ENCODE results near the gene FUS.
"Not testable (repeated sequence)": the region's sequence is repeated elsewhere in the genome, so short reads cannot be mapped to it uniquely, and the experiment has no call there.

Gene FUS

DNA sequence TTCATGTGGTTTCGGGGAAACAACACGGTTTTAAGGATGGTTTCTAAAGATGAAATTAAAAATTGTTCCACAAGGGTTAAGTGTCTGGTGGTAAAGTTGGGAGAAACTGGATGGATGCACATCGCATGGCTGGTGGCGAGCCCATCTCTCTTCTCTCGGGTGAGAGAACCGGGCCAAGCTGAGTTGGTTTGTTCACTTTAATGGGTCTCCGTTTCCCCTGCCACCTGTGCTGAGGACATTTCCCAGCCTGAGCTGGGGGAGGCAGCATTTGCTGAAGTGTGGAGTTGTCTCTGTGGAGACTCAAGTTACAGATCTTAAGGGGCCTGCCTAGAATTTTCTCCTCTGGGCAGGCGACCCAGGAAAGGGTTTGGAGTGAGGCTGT, 7.9 kb downstream of the FUS start:
- no peak for DNase-seq

- no peak for DNase-seq
These were observed 8.8 kb downstream of the FUS start for GRCh38 chr16:31188450-31189411.

DNA sequence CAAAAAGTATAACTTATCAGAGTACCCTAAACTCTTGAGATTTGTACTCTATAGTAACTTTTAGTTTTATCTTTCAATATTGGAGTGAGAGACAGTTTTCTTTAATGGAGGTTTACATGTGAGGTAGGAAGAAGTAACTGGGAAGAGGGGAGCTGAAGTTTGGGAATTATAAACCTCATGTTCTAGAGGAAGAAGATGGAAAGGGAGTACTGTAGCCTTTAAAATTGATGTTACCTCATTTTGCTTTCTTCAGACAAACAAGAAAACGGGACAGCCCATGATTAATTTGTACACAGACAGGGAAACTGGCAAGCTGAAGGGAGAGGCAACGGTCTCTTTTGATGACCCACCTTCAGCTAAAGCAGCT, 9.5 kb downstream of the FUS start:
- DNase-seq: no peak

DNA sequence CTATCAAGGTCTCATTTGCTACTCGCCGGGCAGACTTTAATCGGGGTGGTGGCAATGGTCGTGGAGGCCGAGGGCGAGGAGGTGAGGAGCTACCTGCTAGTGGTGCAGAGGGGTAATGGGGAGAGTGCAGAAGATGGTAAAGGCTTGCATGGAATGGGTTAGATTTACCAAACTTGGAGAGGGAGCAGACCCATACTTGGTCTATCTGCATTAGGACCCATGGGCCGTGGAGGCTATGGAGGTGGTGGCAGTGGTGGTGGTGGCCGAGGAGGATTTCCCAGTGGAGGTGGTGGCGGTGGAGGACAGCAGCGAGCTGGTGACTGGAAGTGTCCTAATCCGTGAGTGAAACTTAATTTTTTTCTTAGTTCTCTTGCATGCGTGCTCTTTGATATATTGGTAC, 10.1 kb downstream of the FUS start:
- DNase-seq: no peak

GRCh38 chr16:31190818-31191444, 11.0 kb downstream of the FUS start:
- DNase-seq: no peak

- no peak for DNase-seq
These were observed 11.9 kb downstream of the FUS start for GRCh38 chr16:31191697-31192428.

DNA sequence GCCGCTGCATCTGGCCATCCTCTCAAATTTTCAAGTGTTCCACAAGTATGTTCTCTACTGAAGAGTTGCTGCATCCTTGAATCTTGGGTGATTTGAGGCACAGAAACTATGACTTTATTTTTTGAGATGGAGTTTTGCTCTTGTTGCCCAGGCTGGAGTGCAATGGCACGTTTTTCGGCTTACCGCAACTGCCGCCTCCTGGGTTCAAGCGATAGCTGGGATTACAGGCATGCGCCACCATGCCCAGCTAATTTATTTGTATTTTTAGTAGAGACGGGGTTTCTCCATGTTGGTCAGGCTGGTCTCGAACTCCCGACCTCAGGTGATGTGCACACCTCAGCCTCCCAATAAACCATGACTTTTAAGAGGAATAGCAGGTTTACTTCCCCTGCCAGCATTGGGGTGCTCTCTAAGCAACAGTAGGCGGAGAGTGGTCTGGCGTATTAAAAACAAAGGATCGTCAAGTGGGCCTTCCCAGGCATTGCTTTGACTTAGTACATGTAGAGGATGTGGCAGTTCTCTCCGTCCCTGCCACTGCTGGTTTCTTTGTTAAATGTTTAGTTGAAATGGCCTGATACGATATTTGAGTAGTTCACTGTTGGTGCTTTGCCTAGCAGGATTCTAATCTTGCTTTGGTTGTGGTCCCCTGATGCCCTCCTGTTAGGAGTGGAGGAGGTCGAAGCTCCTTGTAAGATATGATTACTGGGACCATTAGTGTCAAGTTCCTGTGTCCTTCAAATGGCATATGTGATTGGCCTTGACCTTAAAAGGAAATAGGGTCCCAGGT, 13.1 kb downstream of the FUS start:
- DNase-seq: no peak

GRCh38 chr16:31193874-31194273, 13.9 kb downstream of the FUS start:
- no peak for DNase-seq

DNA sequence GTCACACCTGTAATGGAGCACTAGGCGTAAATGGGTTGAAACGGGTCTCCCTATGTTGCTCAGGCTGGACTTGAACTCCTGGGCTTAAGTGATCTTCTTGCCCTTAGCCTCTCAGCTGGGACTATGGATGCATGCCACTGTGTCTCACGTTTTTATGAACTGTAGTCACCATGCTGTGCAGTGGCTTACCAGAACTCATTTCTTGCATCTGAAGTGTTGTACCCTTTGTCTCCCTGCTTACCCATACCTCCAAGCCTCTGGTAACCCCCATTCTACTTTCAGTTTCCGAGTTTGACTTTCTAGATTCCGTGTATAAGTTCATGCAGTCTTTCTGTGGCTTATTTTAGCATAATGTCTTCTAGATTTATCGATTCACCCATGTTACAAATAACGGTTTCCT, 15.0 kb downstream of the FUS start:
- DNase-seq: no peak

DNA sequence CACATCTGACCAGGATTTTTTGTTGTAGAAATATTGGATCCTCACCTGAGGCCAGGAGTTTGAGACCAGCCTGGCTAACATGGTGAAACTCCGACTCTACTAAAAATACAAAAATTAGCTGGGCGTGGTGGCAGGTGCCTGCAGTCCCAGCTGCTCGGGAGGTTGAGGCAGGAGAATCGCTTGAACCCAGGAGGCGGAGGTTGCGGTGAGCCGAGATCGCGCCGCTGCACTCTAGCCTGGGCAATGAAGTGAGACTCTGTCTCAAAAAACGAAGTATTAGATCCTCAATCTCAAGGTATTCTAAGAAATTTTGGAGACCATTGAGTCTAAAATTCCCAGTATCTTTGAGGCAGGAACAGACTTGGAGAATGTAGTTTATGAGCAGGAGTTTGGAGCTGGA, 15.9 kb downstream of the FUS start:
- DNase-seq: not testable (repeated sequence)

DNA sequence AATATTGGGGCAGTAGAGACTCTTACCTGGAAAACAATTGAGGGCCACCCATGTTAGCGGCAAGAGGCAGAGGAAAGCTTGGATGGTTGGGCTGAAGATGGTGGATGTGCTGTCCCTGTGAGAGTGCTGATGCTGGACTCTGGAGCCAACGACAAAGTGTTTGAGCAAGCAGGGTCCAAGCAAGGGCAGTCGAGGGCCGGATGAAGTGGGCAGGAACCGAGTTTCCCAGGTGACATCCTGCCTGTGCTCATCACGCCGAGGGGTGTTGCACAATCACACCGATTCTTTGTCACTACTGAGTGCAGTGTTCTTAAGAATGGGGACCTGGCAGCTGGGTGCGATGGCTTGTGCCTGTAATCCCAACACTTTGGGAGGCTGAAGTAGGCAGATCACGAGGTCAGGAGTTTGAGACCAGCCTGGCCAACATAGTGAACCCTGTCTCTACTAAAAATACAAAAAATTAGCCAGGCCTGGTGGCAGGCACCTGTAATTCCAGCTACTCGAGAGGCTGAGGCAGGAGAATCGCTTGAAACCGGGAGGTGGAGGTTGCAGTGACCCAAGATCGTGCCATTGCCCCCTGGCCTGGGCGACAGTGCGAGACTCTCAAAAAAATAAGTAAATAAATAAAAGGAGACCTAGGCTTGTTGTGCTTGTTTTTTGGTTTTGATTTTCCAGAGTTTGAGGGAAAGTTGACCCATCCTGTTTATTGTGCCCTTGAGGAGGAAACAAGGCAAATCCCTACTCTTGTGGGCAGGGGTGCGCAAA, 16.6 kb downstream of the FUS start:
- DNase-seq: no peak

DNA sequence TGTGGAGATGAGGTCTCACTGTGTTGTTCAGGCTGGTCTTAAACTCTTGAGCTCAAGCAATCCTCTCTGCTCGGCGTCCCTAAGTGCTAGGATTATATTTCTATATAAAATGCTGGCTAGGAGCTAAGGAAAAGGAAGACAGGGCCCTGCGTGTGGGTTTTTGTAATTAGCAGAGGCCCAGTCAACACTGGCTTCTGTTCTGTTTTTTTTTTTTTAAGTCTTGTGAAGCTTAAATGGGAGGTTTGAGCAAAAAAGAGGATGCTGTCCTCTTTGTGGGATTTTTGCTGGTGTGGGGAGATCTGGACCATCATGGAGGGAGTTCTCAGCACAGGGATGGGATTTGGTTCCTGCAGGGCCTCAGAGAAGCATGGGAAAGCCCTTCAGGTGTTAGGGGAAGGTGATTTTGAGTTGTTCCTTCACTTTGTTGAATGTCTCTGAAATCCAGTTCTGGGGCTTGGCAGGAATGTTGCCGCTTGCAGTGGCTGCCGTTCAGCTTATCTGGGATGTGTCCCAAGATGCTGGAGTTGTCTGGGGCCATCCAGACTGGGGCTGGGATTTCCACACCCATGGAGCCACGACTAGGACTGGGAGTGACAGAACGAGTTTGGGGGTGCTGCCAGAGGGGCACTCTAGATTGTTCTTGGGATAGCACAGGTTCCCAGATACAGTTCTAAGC, 18.4 kb downstream of the FUS start:
- no peak for DNase-seq

- no peak for DNase-seq
These were observed 19.6 kb downstream of the FUS start for GRCh38 chr16:31199430-31200041.

- DNase-seq: not testable (repeated sequence)
These were observed 20.2 kb downstream of the FUS start for GRCh38 chr16:31200111-31200510.

DNA sequence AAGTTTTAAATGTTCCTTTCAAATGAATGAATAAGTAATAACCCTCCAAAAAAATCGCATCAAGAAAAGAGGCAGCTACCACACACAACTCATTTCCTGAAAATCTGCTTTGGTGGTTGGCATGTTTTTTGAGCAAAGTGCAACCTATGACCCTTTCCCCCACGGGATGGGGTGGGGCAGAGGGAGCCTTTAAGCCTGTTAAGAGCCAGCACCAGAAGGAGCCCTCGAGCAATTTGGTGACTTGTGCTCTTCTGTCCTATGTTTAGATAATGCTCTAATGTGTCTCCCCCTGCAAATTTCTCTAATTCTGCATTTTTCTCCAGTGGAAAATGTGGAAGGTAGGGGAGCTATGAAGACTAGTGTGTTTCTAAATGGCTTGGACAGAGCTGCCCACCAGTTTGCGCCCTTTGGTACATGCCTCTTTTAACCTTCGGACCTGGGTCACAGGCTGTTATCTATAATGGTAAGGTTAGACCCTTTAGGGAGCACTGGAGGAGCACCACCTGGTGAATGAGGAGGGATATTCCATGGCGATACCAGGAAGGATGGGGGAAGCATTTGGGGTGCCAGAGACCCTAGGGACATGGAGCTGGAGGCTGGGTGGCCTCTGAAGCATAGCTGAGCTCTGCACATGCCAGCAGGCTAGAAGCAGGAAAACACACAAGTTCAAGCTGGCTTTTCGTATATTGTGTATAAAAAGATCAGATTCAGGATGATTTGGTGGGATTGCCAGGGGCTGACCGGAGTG, 21.1 kb downstream of the FUS start:
- DNase-seq: no peak

DNA sequence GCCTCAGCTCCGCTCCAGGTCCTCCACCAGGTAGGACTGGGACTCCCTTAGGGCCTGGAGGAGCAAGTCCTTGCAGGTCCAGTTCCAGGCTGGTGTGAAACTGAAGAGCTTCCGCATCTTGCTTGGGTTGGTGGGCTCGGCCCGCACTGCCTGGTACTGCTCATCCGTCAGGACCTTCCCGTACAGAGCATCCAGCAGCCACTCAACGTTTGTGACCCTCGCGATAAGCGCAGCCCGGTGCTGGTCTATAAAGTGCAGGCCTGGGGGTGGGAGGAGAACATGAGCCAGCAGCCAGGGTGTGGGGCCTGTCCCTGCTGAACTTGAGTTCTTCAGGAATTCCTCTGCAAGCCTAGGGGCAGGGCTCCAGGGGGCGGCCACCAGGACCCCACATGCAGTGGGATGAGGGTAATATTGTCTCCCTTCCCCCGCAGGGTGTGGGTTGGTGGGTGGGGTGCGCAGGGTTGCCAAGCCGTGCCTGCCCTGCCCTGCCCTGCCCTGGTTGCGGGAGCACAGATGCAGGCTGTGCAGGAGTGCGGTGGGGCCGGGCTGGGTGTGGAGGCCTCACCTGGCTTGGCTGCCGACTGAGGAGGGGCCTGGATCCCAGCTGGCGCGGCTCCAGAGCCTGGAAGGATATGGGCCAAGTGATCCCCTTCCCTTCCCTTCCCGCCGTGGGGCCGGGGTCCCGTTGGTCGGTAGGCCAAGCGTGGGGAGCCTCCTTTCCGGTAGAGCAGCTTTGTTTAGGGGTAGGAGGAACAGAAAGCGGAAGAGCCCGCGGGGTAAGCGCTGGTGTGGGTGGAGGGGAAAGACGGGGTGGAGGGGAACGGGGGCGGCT, 21.9 kb downstream of the FUS start:
- DNase-seq: no peak

- DNase-seq: no peak
These were observed 22.8 kb downstream of the FUS start, which contains the start of gene PYCARD for GRCh38 chr16:31202414-31203375. PYCARD (minus strand) TSS chr16:31202760; CDS start chr16:31202690, 70 bp downstream.
